Measurements from ENCODE around the gene CACNA1B.

The CACNA1B gene

DNA sequence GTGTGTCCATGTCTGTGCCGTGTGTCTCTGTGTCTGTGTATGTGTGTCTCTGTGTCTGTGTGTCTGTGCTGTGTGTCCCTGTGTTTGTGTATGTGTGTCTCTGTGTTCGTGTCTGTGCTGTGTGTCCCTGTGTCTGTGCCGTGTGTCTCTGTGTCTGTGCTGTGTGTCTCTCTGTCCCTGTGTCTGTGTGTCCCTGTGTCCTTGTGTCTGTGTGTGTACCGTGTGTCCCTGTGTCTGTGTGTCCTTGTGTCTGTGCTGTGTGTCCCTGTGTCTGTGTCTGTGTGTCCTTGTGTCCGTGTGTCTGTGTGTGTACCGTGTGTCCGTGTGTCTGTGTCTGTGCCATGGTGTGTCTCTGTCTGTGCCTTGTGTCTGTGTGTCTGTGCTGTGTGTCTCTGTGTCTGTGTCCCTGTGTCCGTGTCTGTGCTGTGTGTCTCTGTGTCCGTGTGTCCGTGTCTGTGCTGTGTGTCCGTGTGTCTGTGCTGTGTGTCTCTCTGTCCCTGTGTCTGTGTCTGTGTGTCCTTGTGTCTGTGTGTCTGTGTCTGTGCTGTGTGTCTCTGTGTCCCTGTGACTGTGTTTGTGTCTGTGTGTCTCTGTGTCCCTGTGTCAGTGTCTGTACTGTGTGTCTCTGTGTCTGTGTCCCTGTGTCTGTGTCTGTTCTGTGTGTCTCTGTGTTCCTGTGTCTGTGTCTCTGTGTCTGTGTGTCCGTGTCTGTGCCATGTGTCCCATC is 23.2 kb downstream of the CACNA1B start:
- Histone ChIP-seq H3K9ac (no peak overlapping the region), H3K36me3 (ENCODE audit: insufficient read depth) (no peaks in the 10 kb centered on the region), H3K4me1 (ENCODE audit: low read depth, poor library complexity, severe bottlenecking) (no peaks in the 10 kb centered on the region), H3K27me3 (ENCODE audit: insufficient read depth, low read depth) (no peaks in the 10 kb centered on the region), H3K4me3 (IDR thresholded peaks at IDR 0.05; ENCODE audit: insufficient read depth, low read depth, low read length) (no peak overlapping the region), H2AFZ (ENCODE audit: low read depth) (no peak overlapping the region), H3K27ac (no peak overlapping the region), H3K79me2 (ENCODE audit: insufficient read depth, low read depth) (no peaks in the 10 kb centered on the region), H4K20me1 (ENCODE audit: insufficient read depth) (no peaks in the 10 kb centered on the region), H3K4me2 (no peak overlapping the region)
- TF ChIP-seq, protein P1, sequence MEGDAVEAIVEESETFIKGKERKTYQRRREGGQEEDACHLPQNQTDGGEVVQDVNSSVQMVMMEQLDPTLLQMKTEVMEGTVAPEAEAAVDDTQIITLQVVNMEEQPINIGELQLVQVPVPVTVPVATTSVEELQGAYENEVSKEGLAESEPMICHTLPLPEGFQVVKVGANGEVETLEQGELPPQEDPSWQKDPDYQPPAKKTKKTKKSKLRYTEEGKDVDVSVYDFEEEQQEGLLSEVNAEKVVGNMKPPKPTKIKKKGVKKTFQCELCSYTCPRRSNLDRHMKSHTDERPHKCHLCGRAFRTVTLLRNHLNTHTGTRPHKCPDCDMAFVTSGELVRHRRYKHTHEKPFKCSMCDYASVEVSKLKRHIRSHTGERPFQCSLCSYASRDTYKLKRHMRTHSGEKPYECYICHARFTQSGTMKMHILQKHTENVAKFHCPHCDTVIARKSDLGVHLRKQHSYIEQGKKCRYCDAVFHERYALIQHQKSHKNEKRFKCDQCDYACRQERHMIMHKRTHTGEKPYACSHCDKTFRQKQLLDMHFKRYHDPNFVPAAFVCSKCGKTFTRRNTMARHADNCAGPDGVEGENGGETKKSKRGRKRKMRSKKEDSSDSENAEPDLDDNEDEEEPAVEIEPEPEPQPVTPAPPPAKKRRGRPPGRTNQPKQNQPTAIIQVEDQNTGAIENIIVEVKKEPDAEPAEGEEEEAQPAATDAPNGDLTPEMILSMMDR (conservative IDR thresholded peaks at IDR 0.05; ENCODE audit: low read depth, low read length), result no peak

DNA sequence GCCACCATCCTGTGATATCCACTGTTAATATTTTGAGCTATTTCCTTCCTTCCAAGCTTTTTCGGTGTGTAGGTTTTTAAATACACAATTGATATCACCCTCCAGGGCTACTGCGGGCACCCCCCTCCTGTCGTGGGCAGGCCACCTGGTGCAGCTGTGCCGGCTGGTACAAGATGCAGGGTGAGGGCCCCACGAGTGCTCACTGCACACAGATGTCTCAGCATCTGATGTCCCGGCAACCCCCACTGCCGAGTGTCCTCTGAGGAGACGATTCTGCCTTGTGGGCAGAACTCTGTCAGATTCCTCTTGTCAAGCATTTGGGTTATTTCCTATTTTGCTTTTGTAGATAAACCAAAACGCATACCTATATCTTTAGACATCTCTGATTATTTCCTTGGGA is 25.1 kb downstream of the CACNA1B start:
- Histone ChIP-seq H3K79me2 (ENCODE audit: insufficient read depth, low read depth) (no peaks in the 10 kb centered on the region), H2AFZ (ENCODE audit: low read depth) (no peak overlapping the region), H3K4me3 (IDR thresholded peaks at IDR 0.05; ENCODE audit: insufficient read depth, low read depth, low read length) (no peak overlapping the region), H3K27ac (no peak overlapping the region), H3K36me3 (ENCODE audit: insufficient read depth) (no peaks in the 10 kb centered on the region), H3K9ac (no peak overlapping the region), H4K20me1 (ENCODE audit: insufficient read depth) (no peaks in the 10 kb centered on the region), H3K27me3 (ENCODE audit: insufficient read depth, low read depth) (no peaks in the 10 kb centered on the region), H3K4me1 (ENCODE audit: low read depth, poor library complexity, severe bottlenecking) (no peaks in the 10 kb centered on the region), H3K4me2 (no peak overlapping the region)
- TF ChIP-seq, protein P1 (conservative IDR thresholded peaks at IDR 0.05; ENCODE audit: low read depth, low read length), result no peak

DNA sequence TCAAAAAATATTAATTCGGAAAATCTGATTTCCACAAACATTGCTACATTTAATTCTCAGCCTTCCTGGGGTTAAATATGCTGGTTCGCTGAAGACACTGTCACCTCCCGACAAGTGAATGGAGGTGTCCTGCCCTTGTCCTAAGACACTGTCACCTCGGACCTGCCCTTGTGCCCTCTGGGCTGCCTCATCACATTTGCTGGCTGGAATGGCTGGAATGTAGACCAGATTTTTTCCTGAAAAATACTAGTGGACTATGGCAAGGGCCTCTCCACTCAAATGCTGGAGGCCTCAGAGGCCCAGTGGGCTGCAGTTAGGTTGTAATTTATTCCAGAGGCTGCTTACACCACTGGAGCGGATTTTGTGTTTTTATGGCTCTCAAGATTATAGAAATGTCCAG is 28.2 kb downstream of the CACNA1B start:
- TF ChIP-seq, protein P1 (conservative IDR thresholded peaks at IDR 0.05; ENCODE audit: low read depth, low read length), result no peak
- Histone ChIP-seq H3K79me2 (ENCODE audit: insufficient read depth, low read depth) (no peaks in the 10 kb centered on the region), H3K27ac (no peak overlapping the region), H3K36me3 (ENCODE audit: insufficient read depth) (no peaks in the 10 kb centered on the region), H3K27me3 (ENCODE audit: insufficient read depth, low read depth) (no peaks in the 10 kb centered on the region), H3K9ac (no peak overlapping the region), H3K4me3 (IDR thresholded peaks at IDR 0.05; ENCODE audit: insufficient read depth, low read depth, low read length) (no peak overlapping the region), H3K4me1 (ENCODE audit: low read depth, poor library complexity, severe bottlenecking) (no peaks in the 10 kb centered on the region), H4K20me1 (ENCODE audit: insufficient read depth) (no peaks in the 10 kb centered on the region), H2AFZ (ENCODE audit: low read depth) (no peak overlapping the region), H3K4me2 (no peak overlapping the region)

DNA sequence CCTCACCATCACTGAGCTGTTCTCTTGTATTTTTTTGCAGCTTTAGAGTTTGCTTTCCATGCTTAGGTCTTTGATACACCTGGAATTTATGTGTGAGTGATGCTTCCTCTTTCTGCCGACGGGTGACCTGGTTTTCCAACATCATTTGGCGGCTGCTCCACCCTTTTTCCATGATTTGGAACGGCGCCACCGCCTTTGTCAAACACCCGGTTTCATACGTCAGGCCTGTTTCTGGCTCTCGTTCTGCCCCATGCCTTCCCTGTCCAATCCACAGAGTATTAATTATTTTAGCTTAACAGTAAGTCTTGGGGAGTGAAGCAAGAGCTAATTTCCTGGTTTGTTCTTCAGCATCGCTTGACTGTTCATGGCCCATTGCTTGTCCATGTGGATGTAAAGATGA is 30.2 kb downstream of the CACNA1B start:
- no peaks in the 10 kb centered on the region for H3K4me1 ChIP-seq (ENCODE audit: low read depth, poor library complexity, severe bottlenecking)
- no peak overlapping the region for H3K4me3 ChIP-seq (IDR thresholded peaks at IDR 0.05; ENCODE audit: insufficient read depth, low read depth, low read length)
- H2AFZ ChIP-seq (ENCODE audit: low read depth), result no peak overlapping the region
- H3K4me2 ChIP-seq, result no peak overlapping the region
- H4K20me1 ChIP-seq (ENCODE audit: insufficient read depth), result no peaks in the 10 kb centered on the region
- no peaks in the 10 kb centered on the region for H3K79me2 ChIP-seq (ENCODE audit: insufficient read depth, low read depth)
- no peak overlapping the region for H3K9ac ChIP-seq
- no peaks in the 10 kb centered on the region for H3K27me3 ChIP-seq (ENCODE audit: insufficient read depth, low read depth)
- H3K27ac ChIP-seq, result no peak overlapping the region
- TF ChIP-seq, protein P1 (conservative IDR thresholded peaks at IDR 0.05; ENCODE audit: low read depth, low read length), result no peak
- H3K36me3 ChIP-seq (ENCODE audit: insufficient read depth), result no peaks in the 10 kb centered on the region

Data from KMS-11 (cell line).